Measurements from ENCODE around the gene RPL13A.

The RPL13A gene

GRCh38 chr19:49474542-49474924, 12.9 kb upstream of the RPL13A start:
- no peaks in the 10 kb centered on the region for H4K20me1 ChIP-seq (ENCODE audit: insufficient read depth, low read length)
- H3K9me2 ChIP-seq (ENCODE audit: low read depth, low read length): no peaks in the 10 kb centered on the region
- TF ChIP-seq EZH2 (IDR thresholded peaks at IDR 0.05; ENCODE audit: borderline replicate concordance, low read length) (no peak), CTCF (IDR thresholded peaks at IDR 0.05; ENCODE audit: low read length) (no peak)
- H3K27me3 ChIP-seq (ENCODE audit: insufficient read depth, low read length): no peaks in the 10 kb centered on the region
- H3K4me3 ChIP-seq (ENCODE audit: low read depth, low read length, poor library complexity, severe bottlenecking): peak overlapping the region; percentile 69
- H3K9me3 ChIP-seq (ENCODE audit: low read length): no peaks in the 10 kb centered on the region
- H3K27ac ChIP-seq (ENCODE audit: low read depth, low read length, poor library complexity, severe bottlenecking): peak overlapping the region; percentile 16
- peak overlapping the region; percentile 81 for H3K4me2 ChIP-seq (ENCODE audit: low read length)
- H3F3A ChIP-seq (ENCODE audit: insufficient read depth, low read length): no peaks in the 10 kb centered on the region
- peak overlapping the region; percentile 74 for H3K9ac ChIP-seq (ENCODE audit: low read length)
- no peaks in the 10 kb centered on the region for H3K79me2 ChIP-seq (ENCODE audit: insufficient read depth, low read length)
- H2AFZ ChIP-seq (ENCODE audit: low read length): no peak overlapping the region
- peaks cover 4% of the 10 kb centered on the region; the same call in 1 of the 2 replicates for H3K36me3 ChIP-seq (ENCODE audit: insufficient read depth, low read length)
- H3K4me1 ChIP-seq (ENCODE audit: insufficient read depth, low read length, severe bottlenecking): peaks cover 40% of the 10 kb centered on the region

DNA sequence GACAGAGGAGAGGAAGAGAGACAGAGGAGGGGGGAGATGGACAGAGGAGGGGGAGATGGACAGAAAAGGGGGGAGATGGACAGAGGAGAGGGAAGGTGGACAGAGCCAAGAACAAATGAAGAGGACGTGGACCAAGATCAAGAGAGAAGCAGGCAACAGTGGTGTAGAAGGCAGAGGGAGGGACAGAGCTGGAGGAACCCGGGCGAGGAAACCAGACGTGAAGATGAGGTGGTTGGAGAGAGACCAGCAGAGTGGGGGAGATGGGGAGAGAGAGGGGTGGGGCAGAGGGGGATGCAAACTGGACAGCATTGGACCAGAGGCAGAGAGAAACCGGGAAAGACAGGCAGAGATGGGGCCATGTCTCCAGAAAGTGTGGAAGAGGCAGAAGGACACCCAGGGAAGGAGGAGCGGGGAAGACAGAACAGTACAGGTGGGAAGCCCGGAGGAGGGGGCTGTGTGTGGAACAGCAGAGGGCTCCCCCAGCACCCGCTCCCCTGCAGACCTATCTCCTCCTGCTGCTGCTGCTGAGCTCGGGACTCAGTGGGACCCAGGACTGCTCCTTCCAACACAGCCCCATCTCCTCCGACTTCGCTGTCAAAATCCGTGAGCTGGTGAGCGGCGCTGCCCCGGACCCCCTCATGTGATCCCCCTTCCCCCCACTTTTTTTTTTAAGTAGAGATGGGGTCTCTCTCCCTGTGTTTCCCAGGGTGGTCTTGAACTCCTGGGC, 12.1 kb upstream of the RPL13A start:
- Histone ChIP-seq H3K27ac (ENCODE audit: low read depth, low read length, poor library complexity, severe bottlenecking) (peak overlapping the region; percentile 5), H3F3A (ENCODE audit: insufficient read depth, low read length) (no peaks in the 10 kb centered on the region), H3K9me2 (ENCODE audit: low read depth, low read length) (no peaks in the 10 kb centered on the region), H2AFZ (ENCODE audit: low read length) (no peak overlapping the region), H4K20me1 (ENCODE audit: insufficient read depth, low read length) (no peaks in the 10 kb centered on the region), H3K4me1 (ENCODE audit: insufficient read depth, low read length, severe bottlenecking) (peaks cover 32% of the 10 kb centered on the region), H3K79me2 (ENCODE audit: insufficient read depth, low read length) (no peaks in the 10 kb centered on the region), H3K36me3 (ENCODE audit: insufficient read depth, low read length) (no peaks in the 10 kb centered on the region), H3K9me3 (ENCODE audit: low read length) (no peaks in the 10 kb centered on the region), H3K4me3 (ENCODE audit: low read depth, low read length, poor library complexity, severe bottlenecking) (no peak overlapping the region), H3K27me3 (ENCODE audit: insufficient read depth, low read length) (no peaks in the 10 kb centered on the region), H3K4me2 (ENCODE audit: low read length) (peak overlapping the region; percentile 81), H3K9ac (ENCODE audit: low read length) (no peak overlapping the region; the same call in 1 of the 2 replicates)
- TF ChIP-seq CTCF (IDR thresholded peaks at IDR 0.05; ENCODE audit: low read length) (no peak), EZH2 (IDR thresholded peaks at IDR 0.05; ENCODE audit: borderline replicate concordance, low read length) (no peak)

DNA sequence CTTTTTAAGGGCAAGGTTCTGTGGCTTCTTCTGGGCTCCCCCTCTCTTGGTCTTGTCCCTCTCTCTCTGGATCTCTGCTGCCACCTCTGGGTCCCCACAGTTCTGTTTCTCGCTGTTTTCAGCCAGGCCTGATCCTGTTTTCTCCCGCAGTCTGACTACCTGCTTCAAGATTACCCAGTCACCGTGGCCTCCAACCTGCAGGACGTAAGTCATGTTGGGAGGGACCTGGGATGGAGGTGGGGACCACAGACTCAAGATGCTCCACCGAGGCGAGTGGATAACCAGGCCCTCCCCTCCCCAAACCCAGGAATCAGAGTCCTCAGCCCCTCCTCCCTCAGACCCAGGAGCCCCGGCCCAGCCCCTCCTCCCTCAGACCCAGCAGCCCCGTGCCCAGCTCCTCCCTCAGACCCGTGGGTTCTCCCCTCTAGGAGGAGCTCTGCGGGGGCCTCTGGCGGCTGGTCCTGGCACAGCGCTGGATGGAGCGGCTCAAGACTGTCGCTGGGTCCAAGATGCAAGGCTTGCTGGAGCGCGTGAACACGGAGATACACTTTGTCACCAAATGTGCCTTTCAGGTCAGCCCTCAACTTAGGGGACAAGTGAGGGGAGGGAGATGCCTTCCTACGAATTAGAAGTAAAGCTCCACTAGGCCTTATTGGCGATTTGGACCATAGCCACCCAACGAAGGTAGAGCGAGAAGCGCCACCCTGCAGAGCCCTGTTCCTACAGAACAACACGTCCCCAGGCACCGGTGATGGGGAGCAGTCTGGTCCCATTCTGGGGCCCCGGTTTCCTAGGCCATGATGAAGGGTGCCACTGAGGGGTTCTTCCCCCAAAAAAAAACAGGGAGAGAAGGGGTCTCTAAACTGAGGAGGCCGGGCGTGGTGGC, 11.2 kb upstream of the RPL13A start:
- TF ChIP-seq EZH2 (IDR thresholded peaks at IDR 0.05; ENCODE audit: borderline replicate concordance, low read length) (no peak), CTCF (IDR thresholded peaks at IDR 0.05; ENCODE audit: low read length) (peak; percentile 74)
- H2AFZ ChIP-seq (ENCODE audit: low read length): no peak overlapping the region
- no peaks in the 10 kb centered on the region for H3K9me2 ChIP-seq (ENCODE audit: low read depth, low read length)
- peaks cover 27% of the 10 kb centered on the region for H3K4me1 ChIP-seq (ENCODE audit: insufficient read depth, low read length, severe bottlenecking)
- H3K4me3 ChIP-seq (ENCODE audit: low read depth, low read length, poor library complexity, severe bottlenecking): no peak overlapping the region
- peak overlapping the region; percentile 40 for H3K4me2 ChIP-seq (ENCODE audit: low read length)
- no peaks in the 10 kb centered on the region for H3K79me2 ChIP-seq (ENCODE audit: insufficient read depth, low read length)
- H3K27me3 ChIP-seq (ENCODE audit: insufficient read depth, low read length): no peaks in the 10 kb centered on the region
- no peaks in the 10 kb centered on the region for H3F3A ChIP-seq (ENCODE audit: insufficient read depth, low read length)
- H4K20me1 ChIP-seq (ENCODE audit: insufficient read depth, low read length): no peaks in the 10 kb centered on the region
- H3K9ac ChIP-seq (ENCODE audit: low read length): no peak overlapping the region
- H3K9me3 ChIP-seq (ENCODE audit: low read length): no peaks in the 10 kb centered on the region
- peak overlapping the region; percentile 5 for H3K27ac ChIP-seq (ENCODE audit: low read depth, low read length, poor library complexity, severe bottlenecking)
- H3K36me3 ChIP-seq (ENCODE audit: insufficient read depth, low read length): no peaks in the 10 kb centered on the region
